ENCODE measurements around the gene B4GALT1.

B4GALT1 gene

GRCh38 chr9:33112094-33112493, 55.0 kb downstream of the B4GALT1 start:
- Mint-ChIP-seq H3K27ac (peak overlapping the region; percentile 65), H3K36me3 (peaks cover 80% of the 10 kb centered on the region), H3K4me3 (no peak overlapping the region), H3K9me3 (no peaks in the 10 kb centered on the region), H3K4me1 (peaks cover 32% of the 10 kb centered on the region)
- no peak for ATAC-seq
- no peak for DNase-seq (ENCODE audit: low spot score in 2 of 2)

GRCh38 chr9:33111631-33112030, 55.5 kb downstream of the B4GALT1 start:
- no peak for ATAC-seq
- H3K4me3 Mint-ChIP-seq: no peak overlapping the region
- no peak for DNase-seq (ENCODE audit: low spot score in 2 of 2)
- H3K4me1 Mint-ChIP-seq: peaks cover 33% of the 10 kb centered on the region
- H3K27ac Mint-ChIP-seq: peak overlapping the region; percentile 65
- no peaks in the 10 kb centered on the region for H3K9me3 Mint-ChIP-seq
- peaks cover 75% of the 10 kb centered on the region for H3K36me3 Mint-ChIP-seq

GRCh38 chr9:33110686-33111085, 56.5 kb downstream of the B4GALT1 start:
- Mint-ChIP-seq H3K4me3 (no peak overlapping the region), H3K36me3 (peaks cover 66% of the 10 kb centered on the region), H3K4me1 (peaks cover 39% of the 10 kb centered on the region), H3K27ac (peak overlapping the region; percentile 89), H3K9me3 (no peaks in the 10 kb centered on the region)
- ATAC-seq (no peak), DNase-seq (ENCODE audit: low spot score in 2 of 2) (no peak)

GRCh38 chr9:33109850-33110595, 57.1 kb downstream of the B4GALT1 start:
- Mint-ChIP-seq H3K36me3 (peaks cover 59% of the 10 kb centered on the region), H3K4me3 (no peak overlapping the region), H3K27ac (peak overlapping the region; percentile 89), H3K9me3 (no peaks in the 10 kb centered on the region), H3K4me1 (peaks cover 39% of the 10 kb centered on the region)
- DNase-seq (ENCODE audit: low spot score in 2 of 2) (no peak), ATAC-seq (no peak)

- Mint-ChIP-seq H3K4me1 (peaks cover 34% of the 10 kb centered on the region), H3K4me3 (no peak overlapping the region), H3K9me3 (no peaks in the 10 kb centered on the region), H3K27ac (peak overlapping the region; percentile 89), H3K36me3 (peaks cover 57% of the 10 kb centered on the region)
- no peak for DNase-seq (ENCODE audit: low spot score in 2 of 2)
- ATAC-seq: no peak
Observed at GRCh38 chr9:33109097-33109496, 58.0 kb downstream of the B4GALT1 start.

- H3K4me1 Mint-ChIP-seq: peaks cover 28% of the 10 kb centered on the region
- H3K36me3 Mint-ChIP-seq: peaks cover 51% of the 10 kb centered on the region
- DNase-seq (ENCODE audit: low spot score in 2 of 2) (no peak), ATAC-seq (no peak)
- H3K27ac Mint-ChIP-seq: no peak overlapping the region
- H3K4me3 Mint-ChIP-seq: no peak overlapping the region
- H3K9me3 Mint-ChIP-seq: no peaks in the 10 kb centered on the region
Observed at GRCh38 chr9:33108472-33108871, 58.7 kb downstream of the B4GALT1 start.

- DNase-seq (ENCODE audit: low spot score in 2 of 2) (no peak), ATAC-seq (no peak)
- no peaks in the 10 kb centered on the region for H3K9me3 Mint-ChIP-seq
- H3K27ac Mint-ChIP-seq: peak overlapping the region; percentile 85
- H3K4me3 Mint-ChIP-seq: no peak overlapping the region
- H3K36me3 Mint-ChIP-seq: peaks cover 46% of the 10 kb centered on the region
- peaks cover 28% of the 10 kb centered on the region for H3K4me1 Mint-ChIP-seq
Observed at GRCh38 chr9:33107762-33108161, 59.4 kb downstream of the B4GALT1 start.

- peaks cover 44% of the 10 kb centered on the region for H3K36me3 Mint-ChIP-seq
- peak overlapping the region; percentile 85 for H3K27ac Mint-ChIP-seq
- no peak overlapping the region for H3K4me3 Mint-ChIP-seq
- ATAC-seq (no peak), DNase-seq (ENCODE audit: low spot score in 2 of 2) (no peak)
- no peaks in the 10 kb centered on the region for H3K9me3 Mint-ChIP-seq
- H3K4me1 Mint-ChIP-seq: peaks cover 26% of the 10 kb centered on the region
Observed at GRCh38 chr9:33106827-33107621, 60.1 kb downstream of the B4GALT1 start.

- Mint-ChIP-seq H3K4me3 (no peak overlapping the region), H3K27ac (peak overlapping the region; percentile 85)
Observed at GRCh38 chr9:33106372-33106771, 60.8 kb downstream of the B4GALT1 start.

GRCh38 chr9:33105959-33106358, 61.2 kb downstream of the B4GALT1 start:
- no peak overlapping the region for H3K4me3 Mint-ChIP-seq

More at GRCh38 chr9:33106372-33106771, 60.8 kb downstream of the B4GALT1 start:
- peaks cover 22% of the 10 kb centered on the region for H3K4me1 Mint-ChIP-seq
- peaks cover 38% of the 10 kb centered on the region for H3K36me3 Mint-ChIP-seq
- DNase-seq (ENCODE audit: low spot score in 2 of 2): no peak
- no peak for ATAC-seq
- no peaks in the 10 kb centered on the region for H3K9me3 Mint-ChIP-seq

GRCh38 chr9:33105504-33105903, 61.6 kb downstream of the B4GALT1 start:
- H3K4me1 Mint-ChIP-seq: peaks cover 15% of the 10 kb centered on the region
- no peaks in the 10 kb centered on the region for H3K9me3 Mint-ChIP-seq
- DNase-seq (ENCODE audit: low spot score in 2 of 2) (no peak), ATAC-seq (no peak)
- H3K36me3 Mint-ChIP-seq: peaks cover 34% of the 10 kb centered on the region
- no peak overlapping the region for H3K27ac Mint-ChIP-seq
- H3K4me3 Mint-ChIP-seq: no peak overlapping the region

More at GRCh38 chr9:33105959-33106358, 61.2 kb downstream of the B4GALT1 start:
- DNase-seq (ENCODE audit: low spot score in 2 of 2) (no peak), ATAC-seq (no peak)
- H3K4me1 Mint-ChIP-seq: peaks cover 20% of the 10 kb centered on the region
- no peaks in the 10 kb centered on the region for H3K9me3 Mint-ChIP-seq
- H3K27ac Mint-ChIP-seq: peak overlapping the region; percentile 85
- peaks cover 38% of the 10 kb centered on the region for H3K36me3 Mint-ChIP-seq

- ATAC-seq (no peak), DNase-seq (ENCODE audit: low spot score in 2 of 2) (no peak)
- H3K4me1 Mint-ChIP-seq: peaks cover 11% of the 10 kb centered on the region
- H3K4me3 Mint-ChIP-seq: no peak overlapping the region
- no peaks in the 10 kb centered on the region for H3K9me3 Mint-ChIP-seq
- peaks cover 25% of the 10 kb centered on the region for H3K36me3 Mint-ChIP-seq
- peak overlapping the region; percentile 57 for H3K27ac Mint-ChIP-seq
Observed at GRCh38 chr9:33104401-33104800, 62.7 kb downstream of the B4GALT1 start.

GRCh38 chr9:33103501-33104281, 63.4 kb downstream of the B4GALT1 start:
- Mint-ChIP-seq H3K9me3 (no peaks in the 10 kb centered on the region), H3K4me1 (peaks cover 11% of the 10 kb centered on the region), H3K4me3 (no peak overlapping the region), H3K36me3 (peaks cover 20% of the 10 kb centered on the region), H3K27ac (peak overlapping the region; percentile 57)
- ATAC-seq (no peak), DNase-seq (ENCODE audit: low spot score in 2 of 2) (no peak)

GRCh38 chr9:33102551-33103210, 64.5 kb downstream of the B4GALT1 start:
- peaks cover 11% of the 10 kb centered on the region for H3K4me1 Mint-ChIP-seq
- ATAC-seq (no peak), DNase-seq (ENCODE audit: low spot score in 2 of 2) (no peak)
- peak overlapping the region; percentile 57 for H3K27ac Mint-ChIP-seq
- peaks cover 20% of the 10 kb centered on the region for H3K36me3 Mint-ChIP-seq
- no peak overlapping the region for H3K4me3 Mint-ChIP-seq
- no peaks in the 10 kb centered on the region for H3K9me3 Mint-ChIP-seq
